Occipital lobe (tissue), 2 donors: ENCODE data around the gene TRERF1. TPM values are rescaled to one million over a fixed set of nuclear protein-coding genes. Genes with fewer than 3 reads are reported as not detected.

Source experiments
- DNase-seq: peaks from one replicate; lab custom pipeline; 2025; lab: John Stamatoyannopoulos, UW
- total RNA-seq: library from RNA; depleted of rRNA; stranded (reverse); fragments of >200 nt; gene quantifications from one replicate; pipeline ENCODE4 v1.2.3, GENCODE V29; 2014

TRERF1 gene
- total RNA-seq, 1 donor from 2014 or later, result 3.7 TPM

DNA sequence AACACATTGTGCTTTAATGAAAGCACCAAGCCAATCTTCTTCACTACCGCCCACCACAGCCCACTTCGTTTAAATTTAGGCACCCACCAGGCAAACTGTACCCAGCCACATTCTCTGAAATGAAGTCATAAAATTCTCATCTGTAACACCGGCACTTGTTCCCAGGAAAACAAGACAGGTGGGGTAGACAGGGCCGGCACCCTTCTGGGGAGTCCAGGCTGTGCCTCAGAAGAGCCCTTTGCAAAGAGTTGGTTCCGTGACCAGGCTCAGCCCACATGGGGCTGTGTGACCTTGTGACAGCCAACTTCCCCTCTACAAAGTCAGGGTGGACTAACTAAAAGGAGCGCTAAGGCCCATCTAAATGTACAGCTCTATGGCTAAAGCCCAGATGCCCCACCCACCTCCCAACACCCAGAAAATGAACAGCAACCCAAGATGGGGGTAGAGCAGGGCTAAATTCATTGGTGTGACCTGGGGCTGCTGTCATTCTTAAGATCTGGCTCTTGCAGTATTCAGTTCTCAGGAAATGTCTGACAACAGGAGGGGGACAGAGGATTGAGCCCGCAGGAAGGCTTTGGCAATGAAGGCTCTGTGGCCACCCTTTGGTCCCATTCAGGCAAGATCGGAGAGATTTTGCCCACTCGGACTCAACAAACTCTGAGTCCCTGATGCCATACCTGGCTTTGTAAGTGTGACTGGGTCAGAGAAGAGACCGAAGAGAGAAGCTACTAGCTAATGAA is 56.7 kb downstream of the TRERF1 start:
- no peak for DNase-seq

DNA sequence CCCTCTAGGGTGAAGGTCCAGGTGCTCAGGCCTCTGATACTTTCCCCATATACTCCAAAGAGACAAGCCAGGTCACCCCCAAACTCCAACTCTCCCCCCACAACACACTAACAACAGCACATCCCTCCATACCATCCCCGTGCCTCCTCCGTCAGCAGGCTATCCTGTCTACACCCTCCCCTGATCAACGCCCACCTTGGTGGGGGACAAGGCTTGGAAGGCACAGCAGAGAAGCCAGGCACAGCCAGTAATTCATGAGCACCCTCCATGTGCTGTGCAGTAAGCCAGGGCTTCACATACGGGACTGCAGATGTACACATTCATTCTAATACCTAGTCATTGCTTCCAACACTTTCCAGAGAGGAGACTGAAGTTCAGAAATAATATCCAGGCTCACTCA is 57.6 kb downstream of the TRERF1 start:
- no peak for DNase-seq

DNA sequence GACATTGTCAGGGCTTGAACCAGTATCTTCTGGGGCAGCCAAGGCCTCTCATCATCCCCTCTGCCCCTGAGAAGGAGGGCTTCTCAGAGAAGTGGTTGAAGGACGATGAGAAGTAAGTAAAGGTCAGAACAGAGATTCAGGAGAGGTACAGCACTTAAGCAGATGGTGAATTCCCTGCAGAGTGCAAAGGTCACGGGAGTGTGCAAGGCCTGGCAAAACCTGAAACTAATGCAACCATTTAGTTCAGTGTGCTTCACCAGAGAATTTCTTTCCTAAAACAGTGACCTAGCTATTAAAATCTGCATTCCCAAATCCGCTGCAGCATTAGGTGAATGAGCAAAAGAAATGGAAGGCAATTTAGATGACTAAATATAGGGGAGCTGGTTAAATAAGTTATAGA is 58.4 kb downstream of the TRERF1 start:
- DNase-seq, result no peak

DNA sequence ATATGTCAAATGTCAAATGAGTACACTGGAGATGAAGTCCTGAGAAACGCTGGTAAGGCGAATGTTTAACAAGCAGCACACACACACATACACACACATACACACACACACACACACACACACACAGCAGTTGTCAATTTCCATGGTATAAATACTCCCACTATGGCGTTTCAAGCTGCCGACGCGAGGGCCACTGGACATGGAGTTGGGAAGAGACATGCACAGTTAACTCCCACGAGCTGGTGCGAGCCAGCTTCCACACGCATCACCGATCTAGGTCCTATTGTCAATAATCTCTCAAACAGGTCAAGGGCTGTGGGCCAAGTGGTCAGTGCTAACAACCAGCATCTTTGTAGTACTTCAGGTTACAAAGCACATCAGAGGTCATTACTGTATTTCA is 58.9 kb downstream of the TRERF1 start:
- DNase-seq, result no peak

DNA sequence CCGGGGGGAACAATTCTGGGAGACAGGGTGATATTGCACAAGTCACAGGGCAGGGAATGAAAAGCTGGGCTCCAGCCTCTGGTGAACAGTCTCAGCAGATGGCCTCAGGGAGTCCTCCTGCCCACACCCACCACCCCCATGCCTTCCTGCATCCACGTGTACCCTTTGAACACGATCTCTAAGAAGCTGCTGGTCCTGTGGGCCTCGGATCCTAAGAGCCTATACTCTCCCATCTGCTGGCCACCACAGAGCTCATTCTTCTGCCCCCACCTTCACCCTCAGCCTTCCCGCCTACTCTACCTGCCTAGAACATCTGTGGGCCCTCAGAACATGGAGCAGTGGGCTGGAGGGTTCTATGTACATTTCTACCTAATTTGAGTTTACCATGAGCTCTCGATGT is 60.3 kb downstream of the TRERF1 start:
- DNase-seq, result no peak

DNA sequence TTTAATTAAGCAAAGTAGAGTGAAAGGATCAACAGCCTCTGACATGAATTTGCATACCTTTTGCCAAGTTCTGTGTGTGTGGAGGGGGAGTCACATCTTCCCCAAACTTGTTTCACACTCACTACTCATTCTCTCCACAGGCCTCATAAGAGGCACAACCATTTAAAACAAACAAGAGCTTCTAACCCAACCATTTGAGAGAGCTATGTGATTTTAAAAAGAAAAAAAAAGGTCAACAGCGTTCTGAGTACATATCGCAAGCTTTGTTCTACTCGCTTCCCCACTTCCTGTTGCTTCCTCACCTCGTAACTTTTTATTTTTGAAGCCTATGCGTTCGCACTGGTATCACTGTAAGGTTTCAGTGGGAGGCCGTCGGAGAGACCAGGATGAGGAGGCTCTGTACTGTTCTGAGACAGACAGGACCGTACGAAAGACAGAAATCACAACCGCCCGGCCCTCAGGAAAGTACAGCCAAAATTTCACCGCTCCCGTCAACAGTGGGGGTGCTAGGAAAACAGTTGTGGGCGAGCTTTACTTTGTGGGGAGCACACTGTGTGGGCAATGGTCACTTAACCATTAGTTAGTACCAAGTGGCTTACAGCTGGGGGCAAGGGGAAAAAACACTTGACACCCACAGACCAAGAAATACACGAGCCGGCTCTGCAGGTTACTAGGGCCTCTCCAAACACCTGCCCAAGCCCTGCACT is 61.3 kb downstream of the TRERF1 start:
- no peak for DNase-seq

DNA sequence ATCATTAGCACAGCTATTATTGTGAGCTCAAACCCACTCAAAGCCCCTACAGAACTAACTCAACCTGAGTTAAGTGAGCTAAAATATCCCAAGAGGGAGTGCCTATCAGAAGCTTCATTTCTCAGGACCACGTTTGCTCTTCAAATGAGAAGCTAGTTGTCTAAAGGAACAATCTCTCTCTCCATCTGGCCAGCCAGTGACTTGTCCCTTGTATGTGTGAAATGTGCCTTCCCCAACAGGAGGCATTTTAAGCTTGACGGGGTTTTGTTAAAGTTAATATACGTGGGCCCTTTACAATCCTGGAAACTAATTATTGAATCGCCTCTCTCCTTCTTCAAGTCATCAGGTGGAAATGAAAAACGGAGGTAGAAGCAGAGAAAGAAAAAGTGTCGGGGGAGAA is 62.0 kb downstream of the TRERF1 start:
- no peak for DNase-seq

DNA sequence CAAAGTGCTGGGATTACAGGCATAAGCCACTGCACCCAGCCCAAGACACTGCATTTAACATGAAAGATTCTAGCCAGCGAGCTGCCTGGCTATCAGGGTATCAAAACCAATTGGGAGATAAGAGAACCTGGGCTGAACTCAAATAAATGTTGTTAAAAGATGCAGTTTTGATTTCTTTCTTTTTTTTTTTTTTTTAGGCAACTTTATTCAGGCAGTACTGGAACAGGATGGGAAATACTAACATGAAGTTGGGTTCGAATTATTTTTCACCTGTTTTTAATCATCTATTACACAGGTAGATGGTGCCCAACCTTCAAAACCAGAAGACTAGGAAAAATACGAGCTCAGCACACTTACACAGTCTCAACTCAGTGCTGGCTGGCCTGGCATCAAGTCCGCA is 63.7 kb downstream of the TRERF1 start:
- DNase-seq, result no peak

DNA sequence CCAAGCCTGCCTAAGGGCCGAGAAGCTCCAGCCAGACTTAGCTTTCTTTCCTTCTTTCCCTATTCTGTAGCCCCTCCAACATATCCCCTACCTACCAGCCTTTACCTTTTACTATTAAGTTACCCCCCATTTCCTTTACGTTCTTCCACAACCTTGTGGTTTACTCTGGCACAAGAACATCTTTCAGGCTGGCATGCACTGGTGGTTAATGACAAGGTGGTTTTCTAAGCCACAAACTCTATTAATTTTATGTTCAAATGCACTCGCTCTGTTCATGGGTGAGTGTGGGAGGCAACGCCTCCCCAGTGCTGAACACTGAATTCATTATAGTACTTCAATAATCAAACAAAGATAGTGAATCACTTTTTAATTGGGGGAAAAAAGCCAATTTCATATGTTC is 64.4 kb downstream of the TRERF1 start:
- no peak for DNase-seq

DNA sequence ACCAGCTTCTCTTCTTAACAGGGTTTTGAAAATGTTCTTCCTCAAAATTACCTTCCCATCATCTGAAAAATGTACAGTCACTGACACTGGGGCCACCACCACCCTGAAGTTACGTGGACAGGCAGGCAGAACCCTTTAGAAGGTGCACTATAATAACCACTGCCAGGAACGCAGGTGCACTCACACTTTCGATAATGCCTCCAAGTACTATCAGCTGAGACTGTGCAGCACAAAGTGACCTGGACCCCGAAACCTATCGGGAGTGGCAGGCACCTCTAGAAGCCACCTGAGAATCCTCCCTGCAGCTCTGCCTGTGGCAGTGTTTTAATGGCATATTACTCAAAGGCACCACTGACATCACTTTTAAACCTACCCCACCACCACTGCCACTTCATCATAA is 66.4 kb downstream of the TRERF1 start:
- DNase-seq, result no peak

DNA sequence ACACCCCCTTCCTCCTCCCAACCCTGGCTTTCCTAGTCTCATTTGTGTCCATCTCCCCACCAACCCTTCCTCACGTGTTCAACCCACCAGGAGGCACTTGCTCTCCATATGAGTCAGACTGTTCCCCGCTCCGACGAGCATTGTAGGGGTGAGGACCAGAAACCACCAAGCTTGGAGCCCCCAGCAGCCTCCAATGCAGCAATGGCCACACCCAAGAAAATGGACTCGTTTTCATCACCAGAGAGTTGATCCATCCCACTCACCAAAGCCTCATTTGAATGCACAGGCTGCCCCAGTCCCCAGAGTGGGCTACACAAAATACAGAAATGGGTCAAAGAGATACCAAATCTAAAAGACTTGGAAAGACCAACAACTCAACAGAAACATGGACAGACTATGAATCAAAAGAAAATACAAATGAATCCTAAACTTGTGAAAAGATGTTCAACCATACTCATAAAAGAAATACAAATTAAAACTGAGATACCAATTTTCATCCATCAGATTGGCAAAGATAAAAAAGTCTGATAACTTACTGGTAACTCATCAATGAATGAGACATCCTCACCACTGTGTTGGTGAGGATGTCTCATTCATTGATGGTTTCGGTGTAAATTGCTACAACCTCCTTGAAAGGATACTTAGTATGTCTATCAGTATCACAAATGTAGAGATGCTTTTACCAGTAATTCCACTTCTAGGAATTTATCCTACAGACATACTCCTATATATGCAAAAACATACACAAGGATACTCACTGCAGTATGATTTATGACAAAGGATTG is 68.1 kb downstream of the TRERF1 start:
- no peak for DNase-seq

DNA sequence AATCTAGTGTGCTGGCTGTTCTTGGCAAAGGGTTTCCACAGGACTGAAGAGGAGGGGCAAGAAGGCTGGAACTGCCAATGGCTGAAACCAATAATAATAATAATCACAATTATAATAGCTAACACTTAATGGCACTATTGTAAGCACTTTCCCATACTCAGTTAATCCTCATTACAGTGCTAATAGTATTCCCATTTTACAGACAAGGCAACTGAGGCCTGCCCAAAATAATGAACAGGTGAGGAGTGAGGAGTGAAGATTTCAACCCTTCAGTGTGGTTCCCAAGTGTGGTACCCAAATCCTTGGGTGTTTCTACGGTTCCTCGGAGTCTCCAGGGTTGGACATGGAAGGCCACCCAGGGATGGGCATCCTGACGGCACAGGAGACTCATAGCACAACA is 69.9 kb downstream of the TRERF1 start:
- no peak for DNase-seq

DNA sequence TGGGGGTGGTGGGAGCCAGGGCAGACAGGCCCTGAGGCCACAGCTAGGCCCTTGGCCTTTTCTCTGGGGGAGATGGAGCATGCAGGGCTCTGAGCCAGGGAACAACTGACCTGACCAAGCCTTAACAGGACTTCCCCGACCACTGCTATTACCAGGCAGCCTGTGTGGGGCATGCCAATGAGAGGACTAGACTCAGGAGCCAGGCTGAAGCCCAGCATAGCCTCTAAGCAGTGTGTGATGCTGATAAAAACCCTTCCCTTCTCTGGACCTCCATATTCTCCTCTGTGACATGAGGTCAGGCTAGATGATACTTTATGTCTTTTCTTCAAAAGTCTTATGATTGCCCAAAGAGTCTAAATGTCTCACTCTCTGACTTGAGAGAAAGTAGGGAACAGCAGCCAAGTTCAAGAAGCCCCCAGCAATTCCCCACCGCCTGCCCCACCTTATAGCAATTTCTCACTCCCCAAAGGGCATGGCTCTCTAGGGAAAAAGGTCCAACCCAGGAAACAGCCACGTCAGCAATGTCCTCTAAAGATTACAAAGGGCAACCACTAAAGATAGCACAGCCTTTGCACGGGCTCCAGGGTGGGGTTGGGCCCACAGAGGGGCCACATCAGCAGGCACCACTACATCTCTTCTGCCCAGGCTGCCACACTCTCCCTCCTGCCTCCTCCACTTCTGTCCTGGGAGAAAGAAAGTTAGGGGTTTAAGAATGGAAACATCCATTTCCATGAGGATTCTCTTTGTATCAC is 71.3 kb downstream of the TRERF1 start:
- no peak for DNase-seq

DNA sequence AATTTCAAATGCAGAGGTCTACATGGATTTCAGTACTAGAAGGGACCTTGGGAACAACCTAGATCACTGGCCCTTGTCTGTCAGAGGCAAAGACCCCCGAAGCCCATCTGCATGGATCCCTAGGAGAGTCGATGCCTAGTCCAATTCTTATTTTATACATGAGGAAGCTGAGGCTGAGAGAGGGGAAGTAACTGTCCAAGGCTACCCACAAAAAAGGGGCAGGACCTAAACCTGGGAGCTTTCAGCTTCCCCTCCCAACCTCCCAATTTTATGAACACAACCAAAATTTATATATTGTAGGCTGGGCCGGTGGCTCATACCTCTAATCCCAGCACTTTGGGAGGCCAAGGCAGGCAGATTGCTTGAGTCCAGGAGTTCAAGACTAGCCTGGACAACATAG is 73.2 kb downstream of the TRERF1 start:
- no peak for DNase-seq

DNA sequence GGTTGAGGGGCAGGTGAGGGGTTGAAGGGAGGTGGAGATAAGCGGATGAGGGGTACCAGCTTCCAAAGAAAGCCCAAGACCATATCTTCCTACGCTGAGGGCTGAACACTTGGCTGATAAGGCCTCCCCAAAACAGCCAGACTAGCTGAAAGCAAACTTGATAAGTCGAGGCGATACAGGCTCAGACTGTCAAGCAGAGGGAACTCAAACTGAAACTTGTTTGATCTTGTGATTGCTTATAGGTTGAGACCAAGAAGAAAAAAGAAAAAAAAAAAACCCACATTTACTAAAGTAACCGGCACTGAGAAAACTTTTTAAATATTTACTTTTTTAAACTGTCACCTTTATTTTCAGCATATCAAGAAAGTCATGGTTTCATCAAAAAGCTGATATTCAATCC is 73.6 kb downstream of the TRERF1 start:
- DNase-seq, result no peak

DNA sequence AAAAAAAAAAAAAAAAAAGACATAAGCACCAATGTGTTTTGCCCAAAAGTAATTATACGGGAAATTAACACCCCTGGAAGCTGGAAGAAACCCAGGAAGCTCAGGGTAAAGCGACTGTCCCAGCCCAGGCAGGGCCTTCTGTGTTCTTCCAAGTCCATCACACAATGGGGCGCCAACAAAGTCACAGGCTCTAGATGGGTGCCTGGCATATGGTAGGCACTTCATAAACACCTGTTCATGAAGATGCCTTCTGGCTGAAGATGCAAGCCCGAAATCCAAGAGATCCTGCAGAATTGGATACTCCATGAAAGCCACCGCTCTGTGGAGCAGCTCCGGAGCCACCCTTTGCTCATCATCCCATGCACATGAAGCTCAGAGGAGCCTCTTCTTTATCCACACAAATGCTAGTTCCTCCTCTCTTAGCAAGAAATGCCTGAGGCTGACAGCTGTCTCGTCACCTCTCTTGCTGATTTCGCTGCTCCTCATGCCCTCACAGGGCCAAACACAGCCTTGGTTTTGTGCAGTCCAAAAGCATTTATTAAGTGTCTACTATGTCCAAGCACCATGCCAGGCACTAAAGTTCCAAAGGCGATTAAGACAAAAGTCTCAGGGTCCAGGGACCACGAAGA is 76.6 kb downstream of the TRERF1 start:
- no peak for DNase-seq

DNA sequence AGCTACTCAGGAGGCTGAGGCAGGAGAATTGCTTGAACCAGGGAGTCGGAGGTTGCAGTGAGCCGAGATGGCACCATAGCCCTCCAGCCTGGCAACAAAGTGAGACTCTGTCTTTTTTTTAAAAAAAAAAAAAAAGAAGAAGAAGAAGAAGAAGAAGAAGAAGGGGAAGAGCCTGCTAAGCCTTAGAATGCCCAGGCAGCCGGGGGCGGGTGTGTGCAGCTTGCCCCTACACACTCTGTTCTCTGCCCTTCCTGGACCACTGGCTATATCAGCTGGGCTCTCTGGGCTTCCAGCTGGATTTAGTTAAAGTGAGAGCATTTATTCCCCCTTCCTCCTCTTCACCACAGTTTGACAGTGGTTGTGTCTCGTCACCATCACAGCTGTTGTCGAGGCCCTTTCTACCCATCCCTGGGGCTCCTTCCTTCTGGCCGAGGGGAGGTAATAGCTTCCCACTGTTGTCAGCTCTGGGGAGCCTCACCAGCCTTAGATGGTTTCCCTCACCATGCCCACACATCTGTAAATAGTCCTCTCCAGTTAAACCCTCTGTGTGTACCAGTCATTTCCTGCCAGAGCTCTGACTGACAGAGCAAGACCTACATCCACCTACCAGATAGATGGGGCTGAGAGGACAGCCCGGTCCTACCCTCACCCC is 77.6 kb downstream of the TRERF1 start:
- no peak for DNase-seq

DNA sequence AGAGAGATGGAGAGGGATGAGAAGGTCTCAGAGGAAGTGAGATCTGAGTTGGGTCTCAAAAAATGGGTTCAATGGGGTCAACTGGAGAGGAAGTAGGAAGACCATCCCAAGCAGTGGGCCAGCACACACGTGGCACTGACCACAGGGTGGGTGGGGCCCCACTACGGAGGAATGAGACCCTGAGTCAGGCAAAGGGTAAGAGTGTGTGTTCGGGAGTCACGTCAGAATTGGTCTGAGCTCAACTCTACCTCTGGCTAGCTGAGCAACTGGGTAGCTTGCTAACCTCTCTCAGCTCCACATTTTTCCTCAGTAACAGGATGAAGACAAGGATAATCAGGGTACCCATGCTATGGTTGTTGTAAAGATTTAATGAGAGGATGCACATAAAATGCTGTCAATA is 79.0 kb downstream of the TRERF1 start:
- no peak for DNase-seq

DNA sequence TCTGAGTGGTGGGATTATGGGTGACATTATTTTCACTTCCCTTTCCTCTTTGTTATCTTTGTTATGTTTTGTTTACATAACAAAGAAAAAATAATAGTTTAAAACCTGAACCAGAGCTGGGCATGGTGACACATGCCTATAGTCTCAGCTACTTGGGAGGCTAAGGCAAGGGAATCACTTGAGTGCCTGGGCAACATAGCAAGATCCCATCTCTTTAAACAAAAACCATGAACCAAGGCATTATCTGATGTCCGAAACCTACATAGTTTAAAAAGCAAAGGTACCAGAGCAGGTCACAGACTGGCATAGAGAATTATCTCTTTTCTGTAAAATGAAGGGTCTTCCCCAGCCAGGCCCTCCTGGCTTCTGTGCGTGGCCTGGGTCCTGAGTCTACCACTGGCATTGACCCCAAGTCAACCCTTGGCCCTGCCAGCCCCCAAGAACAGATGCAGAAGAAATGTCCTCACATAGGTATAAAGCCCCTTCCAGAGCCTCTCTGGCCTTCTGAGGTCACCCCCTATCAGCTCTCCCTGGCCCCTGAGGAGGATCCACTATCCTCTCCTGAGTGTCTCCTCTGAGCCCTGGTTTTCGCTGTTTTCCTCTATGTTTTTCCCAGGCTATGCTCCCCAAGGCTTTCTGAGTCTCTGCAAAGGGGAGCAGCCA is 81.3 kb downstream of the TRERF1 start:
- DNase-seq, result no peak

DNA sequence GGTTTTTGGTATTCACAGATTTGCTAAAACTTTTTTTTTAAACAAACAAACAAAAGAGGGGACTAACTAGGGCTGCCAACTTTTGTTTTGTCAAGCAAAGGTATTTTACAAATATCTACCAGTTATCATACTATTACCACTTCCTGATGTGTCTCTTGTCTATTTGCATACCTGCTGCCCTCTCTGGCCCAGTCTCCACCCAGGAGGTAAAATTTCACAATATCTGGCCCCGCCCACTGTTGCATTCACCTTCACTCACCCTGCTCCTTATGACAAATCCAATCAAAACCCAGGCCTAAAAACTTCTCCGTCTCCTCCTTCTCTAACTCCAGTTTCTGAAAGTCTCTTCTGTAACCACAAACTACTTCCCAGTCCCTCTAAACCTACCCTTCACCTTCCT is 82.2 kb downstream of the TRERF1 start:
- DNase-seq, result no peak
